ENCODE measurements around the gene AKAP6. TPM values are rescaled to one million over a fixed set of nuclear protein-coding genes. Genes with fewer than 3 reads are reported as not detected.

AKAP6 gene
- total RNA-seq, 1 donor from 2014 or later, result 3.4 TPM

- Mint-ChIP-seq H3K27me3 (no peaks in the 10 kb centered on the region), H3K36me3 (ENCODE audit: insufficient read depth) (no peaks in the 10 kb centered on the region), H3K27ac (no peak overlapping the region), H3K4me3 (ENCODE audit: low read depth) (no peak overlapping the region), H3K4me1 (ENCODE audit: low read depth) (no peaks in the 10 kb centered on the region), H3K9me3 (ENCODE audit: low read depth) (no peaks in the 10 kb centered on the region)
- no peak for TF ChIP-seq CTCF (IDR thresholded peaks at IDR 0.05; ENCODE audit: unreplicated experiment)
- DNase-seq (ENCODE audit: low spot score, unreplicated experiment), result no peak
Observed at GRCh38 chr14:32661216-32661615, 332.1 kb downstream of the AKAP6 start.

- no peak for DNase-seq (ENCODE audit: low spot score, unreplicated experiment)
- H3K4me3 Mint-ChIP-seq (ENCODE audit: low read depth), result no peak overlapping the region
- no peaks in the 10 kb centered on the region for H3K4me1 Mint-ChIP-seq (ENCODE audit: low read depth)
- TF ChIP-seq CTCF (IDR thresholded peaks at IDR 0.05; ENCODE audit: unreplicated experiment), result no peak
- H3K36me3 Mint-ChIP-seq (ENCODE audit: insufficient read depth), result no peaks in the 10 kb centered on the region
- H3K9me3 Mint-ChIP-seq (ENCODE audit: low read depth), result no peaks in the 10 kb centered on the region
- no peaks in the 10 kb centered on the region for H3K27me3 Mint-ChIP-seq
- no peak overlapping the region for H3K27ac Mint-ChIP-seq
Observed at GRCh38 chr14:32662211-32662610, 333.1 kb downstream of the AKAP6 start.

- Mint-ChIP-seq H3K4me1 (ENCODE audit: low read depth) (no peaks in the 10 kb centered on the region), H3K36me3 (ENCODE audit: insufficient read depth) (no peaks in the 10 kb centered on the region), H3K4me3 (ENCODE audit: low read depth) (no peak overlapping the region), H3K27ac (no peak overlapping the region), H3K9me3 (ENCODE audit: low read depth) (peaks cover 5% of the 10 kb centered on the region), H3K27me3 (no peaks in the 10 kb centered on the region)
- DNase-seq (ENCODE audit: low spot score, unreplicated experiment), result no peak
- TF ChIP-seq CTCF (IDR thresholded peaks at IDR 0.05; ENCODE audit: unreplicated experiment), result no peak
Observed at GRCh38 chr14:32666308-32666707, 337.2 kb downstream of the AKAP6 start.

GRCh38 chr14:32667287-32667686 is 338.2 kb downstream of the AKAP6 start:
- H3K4me3 Mint-ChIP-seq (ENCODE audit: low read depth), result no peak overlapping the region
- H3K27me3 Mint-ChIP-seq, result no peaks in the 10 kb centered on the region
- H3K9me3 Mint-ChIP-seq (ENCODE audit: low read depth), result peaks cover 7% of the 10 kb centered on the region
- H3K4me1 Mint-ChIP-seq (ENCODE audit: low read depth), result no peaks in the 10 kb centered on the region
- TF ChIP-seq CTCF (IDR thresholded peaks at IDR 0.05; ENCODE audit: unreplicated experiment), result no peak
- no peak overlapping the region for H3K27ac Mint-ChIP-seq
- no peak for DNase-seq (ENCODE audit: low spot score, unreplicated experiment)
- no peaks in the 10 kb centered on the region for H3K36me3 Mint-ChIP-seq (ENCODE audit: insufficient read depth)

- peaks cover 7% of the 10 kb centered on the region for H3K9me3 Mint-ChIP-seq (ENCODE audit: low read depth)
- no peaks in the 10 kb centered on the region for H3K27me3 Mint-ChIP-seq
- no peak for TF ChIP-seq CTCF (IDR thresholded peaks at IDR 0.05; ENCODE audit: unreplicated experiment)
Observed at GRCh38 chr14:32667791-32668190, 338.7 kb downstream of the AKAP6 start.

More at GRCh38 chr14:32667791-32668190, 338.7 kb downstream of the AKAP6 start:
- Mint-ChIP-seq H3K4me3 (ENCODE audit: low read depth) (no peak overlapping the region), H3K27ac (no peak overlapping the region), H3K36me3 (ENCODE audit: insufficient read depth) (no peaks in the 10 kb centered on the region), H3K4me1 (ENCODE audit: low read depth) (no peaks in the 10 kb centered on the region)
- no peak for DNase-seq (ENCODE audit: low spot score, unreplicated experiment)
